ENCODE data around the gene IPMK.
"Not testable (repeated sequence)": the region's sequence is repeated elsewhere in the genome, so short reads cannot be mapped to it uniquely, and the experiment has no call there.

Gene IPMK

DNA sequence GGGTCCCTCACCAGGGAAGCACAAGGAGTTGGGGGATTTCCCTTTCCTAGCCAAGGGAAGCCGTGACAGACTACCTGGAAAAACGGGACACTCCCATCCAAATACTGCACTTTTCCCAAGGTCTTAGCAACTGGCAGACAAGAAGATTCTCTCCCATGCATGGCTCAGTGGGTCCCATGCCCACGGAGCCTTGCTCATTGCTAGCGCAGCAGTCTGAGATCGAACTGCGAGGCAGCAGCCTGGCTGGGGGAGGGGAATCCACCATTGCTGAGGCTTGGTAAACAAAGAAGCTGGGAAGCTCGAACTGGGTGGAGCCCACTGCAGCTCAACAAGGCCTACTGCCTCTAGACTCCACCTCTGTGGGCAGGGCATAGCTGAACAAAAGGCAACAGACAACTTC is 37.8 kb downstream of the IPMK start:
- DNase-seq (ENCODE audit: low read depth in 1 of 2, low spot score in 1 of 2) = not testable (repeated sequence)

DNA sequence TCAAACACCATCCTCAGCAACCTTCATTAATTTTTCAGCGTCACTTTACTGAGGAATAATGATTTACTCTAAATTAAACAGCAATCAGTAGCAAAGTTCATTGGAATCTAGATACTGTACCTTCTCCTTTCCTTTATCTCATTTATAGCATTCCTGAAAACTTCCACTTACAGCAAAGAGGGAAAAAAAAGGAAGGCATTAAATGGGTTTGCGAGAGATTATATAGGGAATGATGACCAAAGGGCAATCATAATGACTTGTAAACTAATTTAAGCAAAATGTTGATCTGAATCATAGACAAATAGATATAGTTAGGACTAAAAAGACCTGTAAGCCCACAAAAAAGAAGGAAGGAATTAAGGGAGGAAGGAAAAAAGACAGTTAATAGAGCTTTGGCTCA is 42.0 kb downstream of the IPMK start:
- no peak for DNase-seq (ENCODE audit: low read depth in 1 of 2, low spot score in 1 of 2)

DNA sequence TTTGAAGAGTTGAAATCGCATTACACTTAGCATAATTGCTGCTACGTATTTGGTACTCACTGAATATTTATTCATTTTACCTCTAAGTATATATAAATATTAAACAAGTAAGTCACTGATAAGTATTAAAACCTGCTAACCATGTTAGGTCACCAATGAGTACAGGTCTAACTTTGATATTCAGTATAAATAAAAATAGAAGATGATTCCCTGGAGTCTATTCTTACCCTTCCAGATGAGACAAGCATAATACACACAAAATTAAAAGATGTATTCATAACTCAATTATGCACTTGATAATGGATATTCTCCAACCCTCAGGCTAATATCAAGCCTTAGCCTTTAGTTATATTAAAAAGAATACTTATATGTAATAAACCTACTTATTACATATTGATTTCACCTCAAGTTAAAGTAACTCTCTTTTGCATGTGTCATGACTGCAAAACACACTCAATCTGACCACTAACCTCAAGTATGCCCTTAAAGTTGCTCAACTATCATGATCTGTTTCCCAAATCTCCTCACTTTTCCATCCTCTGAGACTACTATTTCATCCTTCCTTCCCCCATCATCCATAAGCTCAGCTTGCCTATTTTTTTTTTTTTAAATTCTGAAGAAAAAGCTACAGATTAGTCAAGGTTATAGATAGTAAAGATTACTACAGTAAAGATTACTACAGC is 46.8 kb downstream of the IPMK start:
- DNase-seq (ENCODE audit: low read depth in 1 of 2, low spot score in 1 of 2) = no peak

DNA sequence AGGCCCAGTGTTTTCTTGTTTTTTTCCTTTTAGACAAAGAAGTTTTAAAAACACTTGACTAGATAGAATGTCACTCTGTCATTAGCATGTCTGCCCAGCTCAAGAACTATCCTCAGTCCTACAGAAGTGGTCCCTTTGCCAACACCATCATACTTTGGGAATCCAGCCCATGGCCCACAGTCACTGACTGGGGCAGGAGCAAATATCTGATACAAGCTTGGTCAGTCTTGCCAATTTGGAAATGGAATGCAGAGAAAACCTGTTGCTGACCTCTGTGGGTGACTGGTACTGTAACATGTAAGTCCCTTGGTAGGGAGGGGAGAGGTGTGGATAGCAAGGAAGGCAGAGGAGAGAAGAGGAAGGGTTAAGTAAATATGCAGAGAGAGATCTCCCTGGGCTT is 47.8 kb downstream of the IPMK start:
- DNase-seq (ENCODE audit: low read depth in 1 of 2, low spot score in 1 of 2) = no peak

DNA sequence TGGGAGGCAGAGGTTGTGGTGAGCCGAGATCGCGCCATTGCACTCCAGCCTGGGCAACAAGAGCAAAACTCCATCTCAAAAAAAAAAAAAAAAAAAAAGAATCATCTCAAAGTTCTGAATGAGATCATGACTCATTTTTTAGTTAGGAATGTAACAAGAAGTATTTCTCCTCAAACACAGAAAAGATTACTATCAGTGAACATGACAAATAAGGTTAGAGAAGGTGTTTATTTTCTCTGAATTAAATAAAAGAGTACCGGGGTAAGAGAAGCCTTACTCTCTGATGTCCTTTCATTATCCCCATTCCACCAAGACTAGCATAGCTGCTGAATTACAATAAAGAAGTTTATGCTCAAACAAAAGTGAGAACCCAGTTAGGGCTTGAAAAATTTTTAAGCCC is 50.1 kb downstream of the IPMK start:
- no peak for DNase-seq (ENCODE audit: low read depth in 1 of 2, low spot score in 1 of 2)

DNA sequence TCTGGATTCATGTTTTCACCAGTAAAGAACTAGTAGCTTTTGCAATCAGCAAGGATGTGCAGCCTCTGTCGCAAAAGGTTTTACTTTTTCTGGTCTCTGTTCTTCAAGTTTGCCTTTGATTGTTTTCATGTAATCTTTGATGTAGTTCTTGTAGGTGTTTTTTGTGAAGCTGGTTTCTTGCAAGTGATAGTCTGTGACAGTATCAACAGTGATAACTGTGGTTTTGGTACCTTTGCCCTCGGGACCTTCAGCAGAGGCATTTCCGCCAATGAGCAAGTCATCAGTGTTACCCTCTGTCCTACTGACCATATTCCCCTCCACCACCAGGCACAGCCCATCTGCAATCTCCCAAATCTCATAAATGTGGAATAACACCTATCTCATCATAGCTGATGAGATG is 55.1 kb downstream of the IPMK start:
- no peak for DNase-seq (ENCODE audit: low read depth in 1 of 2, low spot score in 1 of 2)

DNA sequence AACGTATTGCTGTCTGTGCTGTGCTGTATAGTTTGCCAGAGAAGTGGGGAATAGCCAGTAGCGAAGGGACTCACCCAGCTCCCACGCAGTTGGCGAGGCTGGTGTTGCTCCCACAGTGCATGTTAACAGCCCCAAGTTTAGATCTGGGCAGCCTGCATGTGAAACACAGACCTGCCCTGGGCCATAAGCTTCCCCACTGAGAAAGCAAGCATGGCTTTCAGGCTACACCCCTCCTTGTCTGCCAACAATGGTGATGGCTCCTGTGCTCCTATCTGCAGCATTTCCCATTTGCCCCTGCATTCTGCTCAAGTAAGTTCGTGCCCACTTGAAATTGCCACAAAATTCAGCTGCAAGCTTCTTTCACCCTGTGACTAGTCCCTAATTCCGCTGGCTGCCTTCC is 57.5 kb downstream of the IPMK start:
- DNase-seq (ENCODE audit: low read depth in 1 of 2, low spot score in 1 of 2) = no peak

DNA sequence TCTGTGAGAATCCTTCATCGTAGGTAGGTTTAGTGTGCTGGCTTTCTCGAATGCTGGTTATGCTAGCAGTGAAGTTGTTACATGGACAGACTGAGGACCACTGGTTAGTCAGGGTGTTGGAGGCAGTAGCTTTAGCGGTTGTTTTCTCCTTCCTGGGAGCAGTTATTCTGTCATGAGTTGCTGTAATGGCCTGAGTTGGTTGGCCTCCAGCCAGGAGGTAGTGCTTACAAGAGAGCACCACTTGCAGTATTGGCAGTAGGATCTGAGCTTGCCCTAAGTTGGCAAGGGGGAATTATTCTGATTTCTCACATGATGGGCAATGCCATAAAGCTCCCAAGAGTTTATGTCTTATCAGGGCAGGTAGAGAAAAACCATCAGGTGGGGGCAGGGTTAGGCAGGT is 58.0 kb downstream of the IPMK start:
- no peak for DNase-seq (ENCODE audit: low read depth in 1 of 2, low spot score in 1 of 2)

DNA sequence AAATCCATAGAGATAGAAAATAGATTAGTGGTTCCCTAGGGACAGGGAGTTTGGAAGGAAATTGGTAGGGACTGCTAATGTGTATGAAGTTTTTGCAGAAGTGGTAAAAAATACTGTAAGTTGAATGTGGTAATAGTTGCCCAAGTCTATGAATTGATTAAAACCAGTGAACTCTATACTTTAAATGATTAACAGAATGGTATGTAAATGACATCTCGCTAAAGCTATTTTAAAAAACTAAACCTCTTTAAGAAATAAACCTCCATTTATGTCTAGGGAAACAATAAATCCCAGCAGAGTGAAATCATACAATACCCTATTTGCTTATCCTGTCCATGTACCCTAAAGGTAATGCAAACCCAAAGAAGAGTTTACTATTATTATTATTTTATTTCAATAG is 61.4 kb downstream of the IPMK start:
- no peak for DNase-seq (ENCODE audit: low read depth in 1 of 2, low spot score in 1 of 2)

DNA sequence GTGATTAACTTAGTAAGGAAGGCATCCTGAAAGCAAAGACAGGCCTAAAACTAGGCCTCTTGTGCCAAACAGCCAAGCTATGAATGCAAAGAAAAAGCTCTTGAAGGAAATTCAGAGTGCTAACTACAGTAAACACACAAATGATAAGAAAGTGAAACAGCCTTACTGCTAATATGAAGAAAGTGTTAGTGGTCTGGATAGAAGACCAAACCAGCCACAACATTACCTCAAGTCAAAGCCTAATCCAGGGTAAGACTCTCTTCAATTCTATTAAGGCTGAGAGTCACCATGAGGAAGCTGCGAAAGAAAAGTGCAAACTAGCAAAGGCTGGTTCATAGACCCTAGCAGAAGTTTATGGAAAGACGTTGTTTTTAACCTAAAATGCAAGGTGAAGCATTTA is 66.0 kb downstream of the IPMK start:
- no peak for DNase-seq (ENCODE audit: low read depth in 1 of 2, low spot score in 1 of 2)

DNA sequence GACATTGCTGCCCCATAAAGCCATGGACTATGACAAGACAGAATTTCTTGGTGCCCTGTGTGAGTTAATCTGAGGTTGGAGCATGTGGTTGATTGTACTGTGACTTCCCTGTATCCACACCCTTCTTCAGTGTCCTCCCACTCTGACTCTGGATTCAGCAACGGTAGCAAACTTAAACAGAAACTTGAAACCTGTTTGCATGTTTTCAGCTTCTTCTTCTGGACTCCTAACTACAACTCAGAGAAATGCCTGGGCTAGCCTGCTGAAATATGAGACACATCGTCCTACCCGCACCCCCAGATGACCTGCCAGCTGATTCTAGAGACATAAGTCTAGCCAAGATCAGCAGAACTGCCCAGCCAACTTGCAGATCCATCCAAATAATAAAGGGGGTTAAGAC is 78.4 kb downstream of the IPMK start:
- no peak for DNase-seq (ENCODE audit: low read depth in 1 of 2, low spot score in 1 of 2)

DNA sequence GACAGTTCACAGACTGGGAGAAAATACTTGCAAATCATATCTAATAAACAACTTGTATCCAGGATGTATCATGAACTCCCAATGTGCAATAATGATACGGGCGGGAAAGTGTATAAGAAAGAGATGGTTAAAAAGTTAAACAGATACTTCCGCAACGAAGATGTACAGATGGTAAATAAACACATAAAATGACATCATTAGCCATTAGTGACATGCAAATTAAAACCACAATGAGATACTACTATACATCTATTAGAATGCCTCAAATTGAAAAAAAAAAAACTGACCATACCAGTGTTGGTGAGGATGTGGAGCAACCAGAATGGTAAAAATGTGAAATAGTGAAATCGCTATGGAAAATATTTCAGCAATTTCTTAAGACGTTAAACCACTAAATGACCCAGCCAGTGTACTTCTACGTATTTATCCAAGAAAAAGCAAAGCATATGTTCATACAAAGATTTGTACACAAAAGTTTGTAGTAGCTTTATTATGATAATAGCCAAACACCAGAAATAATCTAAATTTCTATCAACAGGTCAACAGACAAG is 83.5 kb downstream of the IPMK start:
- DNase-seq (ENCODE audit: low read depth in 1 of 2, low spot score in 1 of 2) = no peak

DNA sequence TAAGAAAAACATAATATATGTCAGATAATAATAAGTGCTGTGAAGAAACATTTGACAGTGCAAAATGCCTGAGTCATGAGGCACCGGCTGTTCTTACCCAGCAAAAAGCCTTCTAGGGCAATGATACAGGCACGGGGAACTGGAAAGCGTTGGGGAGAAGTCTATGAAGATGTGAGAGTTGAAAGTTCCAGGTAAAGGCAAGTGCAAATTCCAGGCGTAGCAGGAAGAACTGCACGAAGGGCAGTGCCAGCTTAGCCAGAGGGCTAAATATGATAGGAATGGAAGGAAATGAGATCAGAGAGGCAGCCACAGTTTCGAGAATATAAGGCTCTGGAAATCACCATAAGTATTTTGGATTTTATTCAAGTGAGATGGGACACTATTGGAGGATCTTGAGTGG is 87.0 kb downstream of the IPMK start:
- no peak for DNase-seq (ENCODE audit: low read depth in 1 of 2, low spot score in 1 of 2)

DNA sequence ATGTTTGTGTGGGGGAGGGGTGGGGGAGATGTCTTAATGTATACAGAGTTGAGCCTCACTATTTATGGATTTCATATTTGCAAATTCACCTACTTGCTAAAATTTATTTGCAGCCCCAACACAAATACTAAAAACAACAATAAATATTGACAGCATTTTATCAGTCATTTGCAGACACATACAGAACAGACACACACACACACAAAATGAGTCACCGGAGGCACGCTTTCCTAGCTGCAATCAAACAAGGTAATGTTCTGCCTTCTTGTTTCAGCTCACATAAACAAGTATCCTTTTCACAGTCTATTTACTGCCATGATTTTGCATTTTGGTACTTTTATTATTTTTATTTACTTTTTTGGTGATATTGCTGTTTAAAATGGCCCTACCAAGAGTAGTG is 88.5 kb downstream of the IPMK start:
- no peak for DNase-seq (ENCODE audit: low read depth in 1 of 2, low spot score in 1 of 2)

DNA sequence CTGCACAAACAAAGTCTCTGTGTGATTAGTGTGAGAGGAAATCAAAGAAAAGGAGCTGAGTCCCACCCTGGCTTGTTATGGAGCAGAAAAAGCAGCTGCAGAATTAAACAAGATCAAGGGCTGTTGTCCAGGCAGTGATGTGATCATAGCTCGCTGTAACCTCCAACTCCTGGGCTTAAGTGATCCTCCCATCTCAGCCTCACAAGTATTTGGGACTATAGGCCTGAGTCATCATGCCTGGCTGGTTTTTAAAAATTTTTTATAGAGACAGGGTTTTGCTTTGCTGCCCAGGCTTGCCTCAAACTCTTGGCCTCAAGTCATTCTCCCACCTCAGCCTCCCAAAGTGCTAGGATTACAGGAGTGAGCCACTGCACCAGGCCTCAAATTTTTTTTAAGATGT is 88.9 kb downstream of the IPMK start:
- DNase-seq (ENCODE audit: low read depth in 1 of 2, low spot score in 1 of 2) = no peak

DNA sequence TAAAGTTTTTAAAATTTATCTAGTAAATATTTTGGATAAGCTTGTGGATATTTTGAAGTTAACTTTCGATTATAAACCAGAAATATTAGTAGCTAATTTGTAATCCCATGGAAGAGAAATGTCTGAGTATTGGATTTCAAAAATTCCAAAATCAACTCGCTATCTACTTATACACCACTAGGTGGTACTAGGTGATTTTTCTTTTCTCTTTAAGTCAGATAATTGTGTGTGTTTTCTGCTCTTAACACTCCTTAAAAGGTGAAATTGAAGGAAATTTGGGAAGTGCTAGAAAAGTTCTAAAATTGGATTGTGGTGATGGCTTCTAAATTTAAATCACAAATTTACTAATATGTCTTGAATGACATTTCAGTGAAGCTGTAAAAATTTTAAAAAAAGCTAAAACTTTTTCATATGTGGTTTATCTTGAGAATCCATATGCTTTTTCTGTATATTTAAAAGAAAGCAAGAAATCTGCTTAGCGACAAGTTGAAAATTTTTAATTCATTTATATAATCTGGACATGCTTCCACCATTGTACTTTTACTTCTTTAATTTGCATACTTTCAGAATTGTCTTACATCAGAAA is 90.2 kb downstream of the IPMK start:
- no peak for DNase-seq (ENCODE audit: low read depth in 1 of 2, low spot score in 1 of 2)

DNA sequence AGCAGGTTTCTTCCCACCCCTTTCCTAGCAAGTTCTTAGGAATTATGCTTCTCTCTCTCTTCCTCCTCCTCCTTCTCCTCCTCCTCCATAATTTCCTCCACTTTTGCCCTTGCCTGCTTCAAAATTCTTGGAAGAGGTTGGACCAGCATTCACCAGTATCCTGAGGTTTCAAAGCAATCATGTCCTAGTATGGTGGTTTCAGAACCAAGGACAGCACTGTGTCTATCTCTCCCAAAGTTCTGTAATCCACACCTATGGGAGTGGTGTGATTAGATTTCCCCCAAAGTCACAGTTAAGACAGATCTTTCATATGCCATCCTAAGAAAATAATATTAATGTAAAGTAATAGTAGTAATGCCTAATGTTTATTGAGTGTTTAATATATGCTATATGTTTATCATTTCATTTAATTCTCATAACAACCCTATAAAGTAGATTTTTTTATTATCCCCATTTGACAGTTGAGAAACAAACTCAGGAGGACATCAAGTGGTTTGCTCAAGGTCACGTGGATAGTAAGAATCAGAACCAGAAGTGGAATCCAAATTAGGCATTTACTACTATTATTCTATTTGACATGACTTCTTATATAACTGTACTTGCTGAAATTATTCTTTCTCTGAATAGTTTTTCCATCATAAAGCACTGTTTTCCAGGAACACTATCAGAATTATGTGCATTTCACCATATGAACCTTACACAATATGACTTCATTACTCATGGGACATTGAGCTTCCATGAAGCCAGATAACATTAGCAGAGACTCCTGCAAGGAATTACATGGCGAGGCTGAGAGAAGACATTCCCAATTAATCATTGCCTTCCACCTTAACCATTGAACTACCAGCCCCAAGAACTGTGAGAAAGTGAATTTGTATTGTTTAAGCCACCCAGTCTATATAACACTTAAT is 91.4 kb downstream of the IPMK start:
- DNase-seq (ENCODE audit: low read depth in 1 of 2, low spot score in 1 of 2) = no peak

DNA sequence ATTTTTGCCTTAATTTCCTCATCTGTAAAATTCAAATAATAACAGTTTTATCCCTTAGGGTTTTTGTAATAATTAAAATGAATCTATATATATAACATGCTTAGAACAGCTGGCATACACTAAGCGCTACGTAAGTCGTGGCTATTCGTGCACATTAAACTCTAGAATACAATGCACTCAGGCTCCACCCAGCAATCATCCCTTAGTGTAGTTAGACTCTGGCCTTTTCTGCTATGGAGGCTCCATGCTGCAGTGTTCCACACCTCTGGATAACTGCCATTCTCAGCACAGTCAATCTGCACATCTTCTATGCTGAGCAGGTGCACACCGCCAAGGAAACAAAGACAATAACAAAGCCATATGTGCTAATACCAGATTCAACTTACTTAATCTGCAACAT is 92.9 kb downstream of the IPMK start:
- no peak for DNase-seq (ENCODE audit: low read depth in 1 of 2, low spot score in 1 of 2)

DNA sequence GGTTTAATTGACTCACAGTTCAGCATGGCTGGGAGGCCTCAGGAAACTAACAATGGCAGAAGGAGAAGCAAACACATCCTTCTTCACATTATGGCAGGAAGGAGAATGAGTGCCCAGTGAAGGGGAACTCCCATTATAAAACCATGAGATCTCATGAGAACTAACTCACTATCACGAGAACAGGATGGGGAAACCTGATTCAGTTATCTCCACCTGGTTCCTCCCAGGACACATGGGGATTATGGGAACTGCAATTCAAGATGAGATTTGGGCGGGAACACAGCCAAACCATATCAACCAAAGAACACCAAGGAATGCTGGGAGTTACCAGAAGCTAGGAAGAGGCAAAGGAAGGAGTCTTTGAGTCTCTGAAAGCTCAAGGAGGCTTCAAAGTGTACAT is 94.3 kb downstream of the IPMK start:
- DNase-seq (ENCODE audit: low read depth in 1 of 2, low spot score in 1 of 2) = no peak

DNA sequence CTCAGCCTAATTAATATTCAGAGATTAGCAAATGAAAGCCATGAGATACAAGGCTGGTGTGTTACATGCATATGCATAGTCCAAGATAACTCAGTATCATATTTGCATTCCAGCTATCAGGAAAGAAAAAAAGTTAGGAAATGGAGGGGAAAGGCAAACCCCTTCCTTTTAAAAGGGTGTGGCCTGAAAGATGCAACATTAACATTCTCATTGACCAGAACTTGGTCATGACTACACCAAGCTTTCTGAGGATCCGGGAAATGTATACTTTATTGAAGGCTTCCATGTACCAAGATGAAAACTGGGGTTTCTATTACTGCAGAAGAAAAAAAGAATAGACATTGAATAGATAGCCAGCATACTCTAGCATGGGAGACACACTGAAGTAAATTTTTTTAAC is 96.5 kb downstream of the IPMK start:
- DNase-seq (ENCODE audit: low read depth in 1 of 2, low spot score in 1 of 2) = no peak

DNA sequence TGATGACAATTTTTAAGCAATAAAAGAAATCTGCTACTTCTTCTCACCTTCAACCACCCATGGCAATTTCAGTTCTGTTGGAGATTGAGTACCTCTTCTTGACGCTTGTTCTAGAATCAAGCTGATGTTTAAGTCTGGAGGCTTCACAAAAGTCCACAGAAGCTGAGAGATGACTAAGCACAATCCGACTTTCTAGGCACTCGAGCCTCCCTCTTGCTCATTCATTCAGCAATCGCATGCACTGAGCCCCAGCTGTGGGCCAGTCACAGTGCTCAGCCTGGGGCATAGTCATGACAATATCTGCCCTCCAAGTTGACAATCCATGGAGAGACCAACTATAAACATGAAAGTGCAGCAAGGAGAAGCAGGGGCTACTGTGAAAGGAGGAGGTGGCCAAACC is 103.2 kb downstream of the IPMK start:
- DNase-seq (ENCODE audit: low read depth in 1 of 2, low spot score in 1 of 2) = no peak

DNA sequence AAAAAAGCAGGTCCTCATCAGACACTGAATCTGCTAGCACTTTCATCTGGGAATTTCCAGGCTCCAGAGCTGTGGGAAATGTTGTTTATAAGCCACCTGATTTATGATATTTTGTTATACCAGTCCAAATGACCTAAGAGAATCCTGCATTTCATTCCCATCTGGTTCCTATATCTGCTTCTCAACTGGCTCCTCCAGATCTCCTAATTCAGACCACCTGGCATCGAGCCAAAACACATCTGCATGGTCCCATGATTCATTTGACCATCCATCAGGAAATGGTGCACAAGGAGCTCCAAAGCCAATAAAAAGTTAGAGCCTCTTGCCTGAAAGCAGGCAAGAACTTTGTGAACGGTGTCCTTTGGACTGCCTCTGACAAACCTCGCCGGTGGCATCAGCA is 108.9 kb downstream of the IPMK start:
- DNase-seq (ENCODE audit: low read depth in 1 of 2, low spot score in 1 of 2) = no peak

All from stimulated activated CD4-positive, alpha-beta T cell treated with anti-CD3 and anti-CD28 coated beads, Interleukin-15, amount 100 ng/mL, for 1 hour (primary cell).